A549 (cell line): Measurements from ENCODE around the gene SMAD3. TPM values are rescaled to one million over a fixed set of nuclear protein-coding genes. Genes with fewer than 3 reads are reported as not detected.
A peak's percentile ranks its signal among the peaks of the same experiment; 100 is the strongest.

Source experiments
- ATAC-seq, 2 experiments: fragments of 200-7000 bp in 1 of 2; fragments of >200 bp in 1 of 2; cut with Nextera tagmentation in 1 of 2; cut with Tn5 transposase in 1 of 2; 3 replicates each; pipeline versions ENCODE4 v1.8.0 to v1.9.1; 2018 to 2020; ENCODE audit warnings: mild to moderate bottlenecking in 1 of 2, moderate library complexity in 1 of 2
- CTCF ChIA-PET: fragments of 300-600 bp; sonication (Branson Sonifier 250); formaldehyde crosslinking; extraction: SDS; loops from one replicate; lab custom pipeline; 2021; ENCODE audit warnings: antibody characterized with exemption, inconsistent platforms; lab: Yijun Ruan, JAX
- POLR2A ChIA-PET: fragments of 350-600 bp; formaldehyde crosslinking; extraction: SDS; loops from one replicate; lab custom pipeline; 2021; ENCODE audit warnings: antibody characterized with exemption, inconsistent platforms; lab: Yijun Ruan, JAX
- DNase-seq, 2 experiments: peaks; one replicate each; pipeline versions ENCODE4 v3.0.0 to v3.0.0-alpha.2; 2011 to 2016; ENCODE audit warnings: low read depth in 1 of 2, low spot score in 1 of 2
- FAIRE-seq: peaks from 2 replicates; lab custom pipeline; 2011; peaks lifted over from hg19 to GRCh38; lab: Jason Lieb, UNC
- H3K27ac ChIP-seq, 2 experiments: fragments of >200 bp; sonication (Bioruptor Twin); formaldehyde crosslinking; 3 replicates each; pipeline ENCODE4 v1.5.1; 2016 to 2017
- H3K4me1 ChIP-seq: fragments of >200 bp; sonication (Bioruptor Twin); formaldehyde crosslinking; 3 replicates; pipeline ENCODE4 v1.6.1; 2016
- H3K4me2 ChIP-seq: fragments of >200 bp; sonication (Bioruptor Twin); formaldehyde crosslinking; 3 replicates; pipeline ENCODE4 v1.6.1; 2016
- H3K4me3 ChIP-seq: fragments of >200 bp; sonication (Bioruptor Twin); formaldehyde crosslinking; 3 replicates; pipeline ENCODE4 v1.5.1; 2016
- H3K9me3 ChIP-seq: fragments of >200 bp; sonication (Bioruptor Twin); formaldehyde crosslinking; 3 replicates; pipeline ENCODE4 v1.6.1; 2016
- BHLHE40 ChIP-seq: IDR thresholded peaks from 2 replicates; pipeline ENCODE4 v1.6.1; 2012; ENCODE audit warnings: low read depth, low read length, inconsistent platforms
- CBX8 ChIP-seq: fragments of 200-600 bp; sonication (generic); IDR thresholded peaks from 2 replicates; pipeline ENCODE4 v1.6.1; 2016
- CHD4 ChIP-seq: fragments of 200-600 bp; sonication (generic); IDR thresholded peaks from 2 replicates; pipeline ENCODE4 v1.6.1; 2016; ENCODE audit warnings: antibody characterized with exemption, mild to moderate bottlenecking, borderline replicate concordance
- EP300 ChIP-seq, 2 experiments: fragments of >200 bp; sonication (Bioruptor Twin); formaldehyde crosslinking; IDR thresholded peaks; 2 replicates in 1 of 2; 3 replicates in 1 of 2; pipeline ENCODE4 v1.6.1; 2016 to 2017
- HDAC2 ChIP-seq: fragments of 200-600 bp; sonication (generic); IDR thresholded peaks from 2 replicates; pipeline ENCODE4 v1.6.1; 2016
- HOXA7 ChIP-seq: fragments of 250-450 bp; sonication (Bioruptor Pico); IDR thresholded peaks from 2 replicates; pipeline ENCODE4 v1.5.0; 2020; ENCODE audit warnings: mild to moderate bottlenecking, moderate library complexity
- HOXB13 ChIP-seq: fragments of 250-450 bp; sonication (Bioruptor Pico); IDR thresholded peaks from 2 replicates; pipeline ENCODE4 v1.5.0; 2020; ENCODE audit warnings: low read depth, mild to moderate bottlenecking, moderate library complexity
- HOXB5 ChIP-seq: fragments of 250-450 bp; sonication (Bioruptor Pico); IDR thresholded peaks from 2 replicates; pipeline ENCODE4 v1.5.0; 2020; ENCODE audit warnings: mild to moderate bottlenecking, moderate library complexity
- JUN ChIP-seq, 2 experiments: fragments of >200 bp; sonication (Bioruptor Twin); formaldehyde crosslinking; IDR thresholded peaks; 2 replicates in 1 of 2; 3 replicates in 1 of 2; pipeline ENCODE4 v1.6.1; 2016 to 2017
- KDM5A ChIP-seq: fragments of 200-600 bp; sonication (generic); IDR thresholded peaks from 2 replicates; pipeline ENCODE4 v1.6.1; 2016; ENCODE audit warnings: antibody characterized with exemption, mild to moderate bottlenecking
- MAFK ChIP-seq: fragments of 450-650 bp; IDR thresholded peaks from 2 replicates; pipeline ENCODE4 v1.6.1; 2014; ENCODE audit not compliant: partially characterized antibody
- NPAS2 ChIP-seq: fragments of 250-450 bp; sonication (Bioruptor Pico); IDR thresholded peaks from 2 replicates; pipeline ENCODE4 v1.8.0; 2022; ENCODE audit warnings: mild to moderate bottlenecking, moderate library complexity, borderline replicate concordance
- POLR2A ChIP-seq: IDR thresholded peaks from 2 replicates; pipeline ENCODE4 v1.6.1; 2012; ENCODE audit warnings: mild to moderate bottlenecking, low read length
- POLR2AphosphoS2 ChIP-seq: conservative IDR thresholded peaks from 2 replicates; pipeline ENCODE4 v1.6.1; 2012; ENCODE audit warnings: low read length, improper control_type of control experiment, inconsistent platforms
- RAD21 ChIP-seq, 2 experiments: fragments of >200 bp in 1 of 2; sonication (Bioruptor Twin) in 1 of 2; formaldehyde crosslinking in 1 of 2; IDR thresholded peaks in 1 of 2; conservative IDR thresholded peaks in 1 of 2; 2 replicates in 1 of 2; 3 replicates in 1 of 2; pipeline ENCODE4 v1.6.1; 2012 to 2018; ENCODE audit warnings: inconsistent platforms in 1 of 2
- RNF2 ChIP-seq: fragments of 200-600 bp; sonication (generic); IDR thresholded peaks from 2 replicates; pipeline ENCODE4 v1.6.1; 2016; ENCODE audit warnings: low read depth, mild to moderate bottlenecking, antibody characterized with exemption, moderate library complexity, borderline replicate concordance
- TFCP2L1 ChIP-seq: fragments of 250-450 bp; sonication (Bioruptor Pico); IDR thresholded peaks from 2 replicates; pipeline ENCODE4 v1.5.0; 2021; ENCODE audit warnings: mild to moderate bottlenecking
- ZC3H11A ChIP-seq: fragments of 450-650 bp; IDR thresholded peaks from 2 replicates; pipeline ENCODE4 v1.6.1; 2014; ENCODE audit warnings: antibody characterized with exemption, mild to moderate bottlenecking
- WGBS: methylation state at CpG from one replicate; pipeline ENCODE4 v1.1.6; 2017; ENCODE audit errors: missing lambda C conversion rate; 5-methylcytosine and 5-hydroxymethylcytosine counted together
- polyA plus RNA-seq, 4 experiments: library from polyadenylated mRNA; depleted of rRNA in 3 of 4; stranded (reverse); fragments of >200 nt; fragmentation: RNase III in 1 of 4; extraction: RNeasy Plus Mini Kit Qiagen cat#74134 plus additional on column Dnase treatment in 1 of 4; gene quantifications; 2 replicates in 3 of 4; 3 replicates in 1 of 4; pipeline ENCODE4 v1.2.3, GENCODE V29; 2011 to 2017
- TF ChIP-seq, protein P1 (sequence below): fragments of >200 bp; sonication (Bioruptor Twin); formaldehyde crosslinking; IDR thresholded peaks from 3 replicates; pipeline ENCODE4 v1.5.1; 2016
- TF ChIP-seq, protein P2 (sequence below): fragments of 150-350 bp; IDR thresholded peaks from 2 replicates; pipeline ENCODE4 v1.6.1; 2014; ENCODE audit warnings: low read depth, mild to moderate bottlenecking, low read length
- TF ChIP-seq, protein P3 (sequence below): IDR thresholded peaks from 2 replicates; pipeline ENCODE4 v1.6.1; 2012; ENCODE audit warnings: low read depth, borderline replicate concordance
- TF ChIP-seq, protein P4 (sequence below): IDR thresholded peaks from 2 replicates; pipeline ENCODE4 v1.6.1; 2012
- TF ChIP-seq, protein P5 (sequence below): fragments of >200 bp; sonication (Bioruptor Twin); formaldehyde crosslinking; IDR thresholded peaks from 3 replicates; pipeline ENCODE4 v1.6.1; 2016

Gene SMAD3
- polyA plus RNA-seq, 2 of the 4 experiments (the other 2 are of a cell fraction) = 74.6 to 77.2 TPM

DNA sequence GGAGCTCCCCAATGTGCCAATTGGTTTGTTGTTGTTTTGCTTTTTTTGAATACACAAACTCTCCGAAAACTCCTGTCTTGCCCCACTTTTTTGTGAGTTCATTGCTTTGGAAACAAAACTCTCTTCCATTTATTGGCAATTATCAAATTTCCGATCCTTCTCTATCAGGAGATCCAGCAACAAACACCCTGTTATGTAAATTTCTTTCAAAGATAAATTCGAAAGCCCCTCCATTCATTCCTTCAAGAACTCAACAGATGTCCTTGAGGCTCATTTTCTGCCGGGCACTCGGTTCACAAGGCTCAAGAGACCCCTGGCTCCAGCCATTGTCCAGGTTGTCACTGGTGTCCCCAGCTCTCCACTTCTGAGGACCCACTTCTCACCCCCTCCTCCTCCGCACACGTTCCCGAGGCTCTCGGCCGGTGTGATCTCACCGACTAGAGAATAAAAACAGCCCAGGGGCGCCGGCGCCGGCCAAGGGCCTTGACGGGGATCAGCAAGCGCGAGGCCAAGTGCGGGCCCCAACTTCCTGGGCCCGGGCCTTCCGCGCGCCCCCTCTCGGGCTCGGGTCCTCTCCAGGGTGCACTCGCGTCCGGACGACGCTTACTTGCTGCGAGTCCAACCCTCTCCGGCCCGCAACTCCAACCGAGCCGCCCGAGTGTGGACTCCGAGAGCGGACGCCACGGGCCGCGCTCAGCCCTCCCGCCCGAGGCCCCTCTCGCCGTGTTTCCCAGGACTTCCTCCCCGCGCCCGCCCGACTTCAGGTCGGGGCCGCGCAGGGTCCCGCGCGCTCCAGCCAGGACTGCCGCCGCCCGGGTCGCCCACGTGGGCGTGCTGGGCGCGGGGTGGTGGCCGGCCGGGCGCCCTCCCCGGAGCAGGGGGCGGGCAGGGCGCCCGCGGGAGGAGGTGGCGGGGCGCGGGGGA lies 533 bp upstream of the SMAD3 start (continued):
- TF ChIP-seq, protein P1, sequence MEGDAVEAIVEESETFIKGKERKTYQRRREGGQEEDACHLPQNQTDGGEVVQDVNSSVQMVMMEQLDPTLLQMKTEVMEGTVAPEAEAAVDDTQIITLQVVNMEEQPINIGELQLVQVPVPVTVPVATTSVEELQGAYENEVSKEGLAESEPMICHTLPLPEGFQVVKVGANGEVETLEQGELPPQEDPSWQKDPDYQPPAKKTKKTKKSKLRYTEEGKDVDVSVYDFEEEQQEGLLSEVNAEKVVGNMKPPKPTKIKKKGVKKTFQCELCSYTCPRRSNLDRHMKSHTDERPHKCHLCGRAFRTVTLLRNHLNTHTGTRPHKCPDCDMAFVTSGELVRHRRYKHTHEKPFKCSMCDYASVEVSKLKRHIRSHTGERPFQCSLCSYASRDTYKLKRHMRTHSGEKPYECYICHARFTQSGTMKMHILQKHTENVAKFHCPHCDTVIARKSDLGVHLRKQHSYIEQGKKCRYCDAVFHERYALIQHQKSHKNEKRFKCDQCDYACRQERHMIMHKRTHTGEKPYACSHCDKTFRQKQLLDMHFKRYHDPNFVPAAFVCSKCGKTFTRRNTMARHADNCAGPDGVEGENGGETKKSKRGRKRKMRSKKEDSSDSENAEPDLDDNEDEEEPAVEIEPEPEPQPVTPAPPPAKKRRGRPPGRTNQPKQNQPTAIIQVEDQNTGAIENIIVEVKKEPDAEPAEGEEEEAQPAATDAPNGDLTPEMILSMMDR = no peak
- TF ChIP-seq, protein P2, sequence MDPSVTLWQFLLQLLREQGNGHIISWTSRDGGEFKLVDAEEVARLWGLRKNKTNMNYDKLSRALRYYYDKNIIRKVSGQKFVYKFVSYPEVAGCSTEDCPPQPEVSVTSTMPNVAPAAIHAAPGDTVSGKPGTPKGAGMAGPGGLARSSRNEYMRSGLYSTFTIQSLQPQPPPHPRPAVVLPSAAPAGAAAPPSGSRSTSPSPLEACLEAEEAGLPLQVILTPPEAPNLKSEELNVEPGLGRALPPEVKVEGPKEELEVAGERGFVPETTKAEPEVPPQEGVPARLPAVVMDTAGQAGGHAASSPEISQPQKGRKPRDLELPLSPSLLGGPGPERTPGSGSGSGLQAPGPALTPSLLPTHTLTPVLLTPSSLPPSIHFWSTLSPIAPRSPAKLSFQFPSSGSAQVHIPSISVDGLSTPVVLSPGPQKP = no peak
- TF ChIP-seq RNF2 (peak; percentile 43; the same call in 1 of the 2 replicates), HOXB5 (CRISPR knock-in tag) (peak; percentile 75; the same call in 1 of the 2 replicates), HOXB13 (CRISPR knock-in tag) (peak; percentile 64), TFCP2L1 (CRISPR knock-in tag) (peak; percentile 67; the same call in 1 of the 2 replicates), ZC3H11A (no peak), RAD21 (conservative IDR thresholded peaks at IDR 0.05 in 1 of 2, IDR thresholded peaks at IDR 0.05 in 1 of 2) (no peak; a peak in 1 of 5 replicates), BHLHE40 (no peak), POLR2A (no peak), HOXA7 (CRISPR knock-in tag) (0 out of 2 replicates have a peak, but pooled peaks have one; percentile 72)
- TF ChIP-seq, protein P3, sequence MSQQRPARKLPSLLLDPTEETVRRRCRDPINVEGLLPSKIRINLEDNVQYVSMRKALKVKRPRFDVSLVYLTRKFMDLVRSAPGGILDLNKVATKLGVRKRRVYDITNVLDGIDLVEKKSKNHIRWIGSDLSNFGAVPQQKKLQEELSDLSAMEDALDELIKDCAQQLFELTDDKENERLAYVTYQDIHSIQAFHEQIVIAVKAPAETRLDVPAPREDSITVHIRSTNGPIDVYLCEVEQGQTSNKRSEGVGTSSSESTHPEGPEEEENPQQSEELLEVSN = peak; percentile 70; the same call in 1 of the 2 replicates
- TF ChIP-seq, protein P4, sequence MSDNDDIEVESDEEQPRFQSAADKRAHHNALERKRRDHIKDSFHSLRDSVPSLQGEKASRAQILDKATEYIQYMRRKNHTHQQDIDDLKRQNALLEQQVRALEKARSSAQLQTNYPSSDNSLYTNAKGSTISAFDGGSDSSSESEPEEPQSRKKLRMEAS = peak; percentile 86; the same call in 1 of the 2 replicates
- TF ChIP-seq, protein P5, sequence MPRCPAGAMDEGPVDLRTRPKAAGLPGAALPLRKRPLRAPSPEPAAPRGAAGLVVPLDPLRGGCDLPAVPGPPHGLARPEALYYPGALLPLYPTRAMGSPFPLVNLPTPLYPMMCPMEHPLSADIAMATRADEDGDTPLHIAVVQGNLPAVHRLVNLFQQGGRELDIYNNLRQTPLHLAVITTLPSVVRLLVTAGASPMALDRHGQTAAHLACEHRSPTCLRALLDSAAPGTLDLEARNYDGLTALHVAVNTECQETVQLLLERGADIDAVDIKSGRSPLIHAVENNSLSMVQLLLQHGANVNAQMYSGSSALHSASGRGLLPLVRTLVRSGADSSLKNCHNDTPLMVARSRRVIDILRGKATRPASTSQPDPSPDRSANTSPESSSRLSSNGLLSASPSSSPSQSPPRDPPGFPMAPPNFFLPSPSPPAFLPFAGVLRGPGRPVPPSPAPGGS = peak; percentile 89; the same call in 1 of the 3 replicates

DNA sequence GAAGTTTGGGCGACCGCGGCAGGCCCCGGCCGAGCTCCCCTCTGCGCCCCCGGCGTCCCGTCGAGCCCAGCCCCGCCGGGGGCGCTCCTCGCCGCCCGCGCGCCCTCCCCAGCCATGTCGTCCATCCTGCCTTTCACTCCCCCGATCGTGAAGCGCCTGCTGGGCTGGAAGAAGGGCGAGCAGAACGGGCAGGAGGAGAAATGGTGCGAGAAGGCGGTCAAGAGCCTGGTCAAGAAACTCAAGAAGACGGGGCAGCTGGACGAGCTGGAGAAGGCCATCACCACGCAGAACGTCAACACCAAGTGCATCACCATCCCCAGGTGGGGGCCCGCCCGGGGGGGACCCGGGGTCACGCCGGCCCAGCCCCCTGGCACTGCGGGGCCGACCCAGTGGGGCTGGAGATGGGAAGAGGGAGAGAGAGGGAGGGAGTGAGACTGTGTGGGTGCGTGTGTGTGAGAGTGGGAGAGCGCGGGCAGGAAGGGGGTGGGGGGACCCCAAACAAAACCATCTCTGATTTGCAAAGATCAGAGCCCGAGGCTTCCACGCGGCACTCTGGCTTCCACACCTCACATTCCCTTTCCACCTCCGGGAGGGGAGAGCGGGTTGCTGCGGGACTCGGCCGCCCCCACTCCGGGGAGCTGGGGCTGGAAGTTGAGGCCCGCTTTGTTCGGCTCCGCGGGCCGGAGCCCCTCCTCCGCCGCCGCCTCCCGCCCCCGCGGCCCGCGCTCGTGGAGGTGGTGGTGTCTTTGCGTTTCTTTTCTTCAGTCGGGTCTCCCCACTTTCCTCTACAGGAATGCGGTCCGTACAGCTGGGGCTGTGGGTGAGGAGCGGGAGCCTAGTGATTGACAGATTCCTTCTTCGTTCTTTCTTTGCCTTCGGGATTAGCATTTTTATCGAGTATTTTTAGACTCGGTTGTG lies 898 bp downstream of the SMAD3 start:
- H3K4me2 ChIP-seq = peak overlapping the region; percentile 94
- no peak for DNase-seq
- ATAC-seq = 0 out of 6 replicates have a peak, but pooled peaks of 1 of the 2 experiments have one; percentile 0
- ChIA-PET CTCF (interaction anchor here (0.5 to 8.0 kb wide), 18 partner anchors 8 to 158 kb away, joined by 3 to 66 read pairs (median 4); no protein-coding TSS in a partner anchor), POLR2A (interaction anchor here (0.6 to 2.1 kb wide), 24 partner anchors 8 to 188 kb away, joined by 3 to 17 read pairs (median 4); partner anchors contain the start of genes AAGAB and IQCH)
- no peak for FAIRE-seq
- no peaks in the 10 kb centered on the region for H3K9me3 ChIP-seq
- peak overlapping the region; percentile 89 to 96 for H3K27ac ChIP-seq
- H3K4me3 ChIP-seq = peak overlapping the region; percentile 95
- peaks cover 59% of the 10 kb centered on the region for H3K4me1 ChIP-seq
- under 1% methylated on average over 54 of the region's 72 CpGs for WGBS
- no peak for TF ChIP-seq KDM5A
- TF ChIP-seq CHD4 = no peak
- TF ChIP-seq, protein P1 = no peak; the same call in 2 of the 3 replicates
- TF ChIP-seq, protein P4 = peak; percentile 51
- TF ChIP-seq NPAS2 (CRISPR knock-in tag) = no peak
- TF ChIP-seq, protein P5 = no peak
- TF ChIP-seq MAFK = no peak
- no peak for TF ChIP-seq CBX8
- no peak for TF ChIP-seq HDAC2
- peak in 1 of 2 experiments; percentile 22; a peak in 2 of 5 replicates for TF ChIP-seq JUN (IDR thresholded peaks at IDR 0.05)
- 0 out of 2 replicates have a peak, but pooled peaks have one; percentile 48 for TF ChIP-seq POLR2AphosphoS2
- no peak for TF ChIP-seq EP300 (IDR thresholded peaks at IDR 0.05)
- TF ChIP-seq, protein P3 = no peak
